ENCODE results near the gene PHACTR3.

DNA sequence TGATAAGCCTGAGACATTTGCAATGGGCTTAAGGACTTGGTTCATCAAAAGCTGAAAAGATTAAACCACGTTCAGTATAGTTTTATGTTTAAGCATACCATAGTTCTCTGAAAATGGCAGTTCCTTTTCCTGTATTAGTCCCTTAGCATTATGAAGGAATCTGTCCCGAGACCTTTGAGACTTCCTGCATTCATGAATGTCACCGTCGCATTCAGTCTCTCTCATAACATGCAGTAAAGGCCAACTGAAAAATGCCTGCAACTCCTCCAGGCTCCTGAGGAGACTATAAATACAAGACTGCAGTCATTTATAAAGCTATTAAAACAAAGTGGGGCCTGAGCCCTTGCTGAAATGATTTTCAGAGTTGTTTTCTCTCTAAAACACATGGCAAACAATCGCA, 200.0 kb downstream of the PHACTR3 start:
- no peak for TF ChIP-seq CTCF (IDR thresholded peaks at IDR 0.05; ENCODE audit: low read length)
- no peak for TF ChIP-seq EZH2 (optimal IDR thresholded peaks at IDR 0.05; ENCODE audit: low read depth, low read length)
- no peak for TF ChIP-seq EZH2phosphoT487 (IDR thresholded peaks at IDR 0.05; ENCODE audit: low read length)

All from MM.1S (cell line).